Heart left ventricle (tissue), 13 donors: ENCODE measurements around the gene HLA-DMB.
A peak's percentile ranks its signal among the peaks of the same experiment; 100 is the strongest.

Experiments
- CTCF ChIP-seq, 12 donors: fragments of 200-600 bp; sonication (generic) in 4 of 12; IDR thresholded peaks; one replicate each; pipeline versions ENCODE4 v1.5.0 to v1.8.0; 2018 to 2022; ENCODE audit warnings: antibody characterized with exemption in 12 of 12, mild to moderate bottlenecking in 5 of 12
- POLR2A ChIP-seq, 2 donors: fragments of 450-650 bp; IDR thresholded peaks; one replicate each; pipeline ENCODE4 v1.6.1; 2017; ENCODE audit warnings: antibody characterized with exemption in 2 of 2, mild to moderate bottlenecking in 2 of 2, moderate library complexity in 2 of 2
- donor health status: ischemic (EF 13 %, LVEDD 7.1; RV severe dilation, severe dysfunction).
- donor health status: DM: no; HTN: yes; CAD: no.
- donor health status: DM: no; HTN: no; CAD: no.
- donor health status: ischemic (EF 25% LVEDD 6.9; RV normal size, moderate dysfunction).
- donor health status: ischemic (EF 25% LVEDD 5.7; RV mildly dilated, moderate dysfunction).
- donor health status: ischemic (EF 35%, LVEDD 5.7; RV mildly dilated, moderate dysfunction).
- donor health status: nonischemic (EF 11% LVEDD 7.7; RV severe dilation, severe dysfunction).
- donor health status: DM: yes; HTN: yes; CAD: no.
- donor health status: PGD.
- donor health status: ischemic (EF 29% LVEDD 5.4; RV normal size, mild dysfunction).
- donor health status: nonischemic (EF 23%, LVEDD 6.1; RV moderate dilation, normal function).

GRCh38 chr6:32947552-32948465, 7.0 kb upstream of the HLA-DMB start:
- peak in 7 of 12 donors; percentile 12 to 34 (median 27) for TF ChIP-seq CTCF (IDR thresholded peaks at IDR 0.05)
- no peak for TF ChIP-seq POLR2A (IDR thresholded peaks at IDR 0.05)
